ENCODE measurements around the gene KCNMA1.

DNA sequence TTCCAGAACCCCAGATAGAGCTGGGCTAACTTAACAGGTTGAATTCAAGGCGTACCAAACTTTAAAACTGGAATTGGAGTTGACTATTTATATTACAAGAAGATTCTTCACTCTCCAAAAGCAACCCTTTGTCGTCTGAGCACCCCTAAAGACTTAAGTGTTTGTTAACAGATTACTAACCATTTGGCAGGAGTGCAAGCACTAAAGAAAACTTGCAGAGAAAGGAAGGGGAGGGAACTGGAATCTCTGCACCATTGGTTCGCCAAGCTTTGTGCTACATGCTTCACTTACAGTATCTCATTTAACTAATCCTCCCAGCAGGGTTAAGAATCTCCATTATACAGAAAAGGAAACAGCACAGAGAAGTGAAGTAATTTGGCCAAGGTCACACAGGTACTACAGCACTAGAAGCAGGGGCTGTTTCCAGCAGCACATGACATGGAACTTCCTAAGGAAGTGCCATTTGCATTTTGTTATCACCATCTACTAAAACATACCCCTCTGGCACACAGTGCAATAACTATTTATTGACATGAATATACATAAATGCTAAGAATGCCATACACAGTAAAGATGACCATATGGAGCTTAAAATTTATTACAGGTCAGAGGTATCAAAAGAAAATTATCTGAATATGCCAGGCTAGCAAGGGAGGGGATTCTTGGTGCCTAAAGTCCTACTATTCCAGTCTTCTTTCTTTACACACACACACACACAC is 201.2 kb downstream of the KCNMA1 start:
- TF ChIP-seq, protein P1, sequence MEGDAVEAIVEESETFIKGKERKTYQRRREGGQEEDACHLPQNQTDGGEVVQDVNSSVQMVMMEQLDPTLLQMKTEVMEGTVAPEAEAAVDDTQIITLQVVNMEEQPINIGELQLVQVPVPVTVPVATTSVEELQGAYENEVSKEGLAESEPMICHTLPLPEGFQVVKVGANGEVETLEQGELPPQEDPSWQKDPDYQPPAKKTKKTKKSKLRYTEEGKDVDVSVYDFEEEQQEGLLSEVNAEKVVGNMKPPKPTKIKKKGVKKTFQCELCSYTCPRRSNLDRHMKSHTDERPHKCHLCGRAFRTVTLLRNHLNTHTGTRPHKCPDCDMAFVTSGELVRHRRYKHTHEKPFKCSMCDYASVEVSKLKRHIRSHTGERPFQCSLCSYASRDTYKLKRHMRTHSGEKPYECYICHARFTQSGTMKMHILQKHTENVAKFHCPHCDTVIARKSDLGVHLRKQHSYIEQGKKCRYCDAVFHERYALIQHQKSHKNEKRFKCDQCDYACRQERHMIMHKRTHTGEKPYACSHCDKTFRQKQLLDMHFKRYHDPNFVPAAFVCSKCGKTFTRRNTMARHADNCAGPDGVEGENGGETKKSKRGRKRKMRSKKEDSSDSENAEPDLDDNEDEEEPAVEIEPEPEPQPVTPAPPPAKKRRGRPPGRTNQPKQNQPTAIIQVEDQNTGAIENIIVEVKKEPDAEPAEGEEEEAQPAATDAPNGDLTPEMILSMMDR (IDR thresholded peaks at IDR 0.05) = no peak
- no peak for TF ChIP-seq POLR2A (IDR thresholded peaks at IDR 0.05)
